Liver (tissue), 9 donors: ENCODE data around the gene PFAS. TPM values are rescaled to one million over a fixed set of nuclear protein-coding genes. Genes with fewer than 3 reads are reported as not detected.

ENCODE experiments used
- DNase-seq: peaks from one replicate; pipeline ENCODE4 v3.0.0-alpha.2; 2017; ENCODE audit warnings: low spot score
- H3K27ac ChIP-seq, 2 donors: one replicate each; pipeline ENCODE4 v1.7.0; 2013; ENCODE audit warnings: inconsistent platforms in 2 of 2, low read length in 2 of 2, control low read depth in 1 of 2, low read depth in 1 of 2, mild to moderate bottlenecking in 1 of 2
- H3K27me3 ChIP-seq, 4 donors: one replicate each; pipeline versions ENCODE4 v1.6.1 to v1.7.0; 2013; ENCODE audit warnings: low read length in 3 of 4, inconsistent platforms in 1 of 4, mild to moderate bottlenecking in 1 of 4, moderate library complexity in 1 of 4; ENCODE audit not compliant: control insufficient read depth in 4 of 4, insufficient read depth in 4 of 4
- H3K36me3 ChIP-seq, 4 donors: one replicate each; pipeline versions ENCODE4 v1.6.1 to v1.7.0; 2013; ENCODE audit warnings: low read length in 3 of 4, mild to moderate bottlenecking in 3 of 4, low read depth in 1 of 4, moderate library complexity in 1 of 4; ENCODE audit not compliant: control insufficient read depth in 4 of 4, insufficient read depth in 3 of 4
- H3K4me1 ChIP-seq, 4 donors: one replicate each; pipeline versions ENCODE4 v1.6.1 to v1.7.0; 2013; ENCODE audit warnings: low read length in 3 of 4, mild to moderate bottlenecking in 3 of 4, moderate library complexity in 1 of 4; ENCODE audit not compliant: control insufficient read depth in 4 of 4, insufficient read depth in 4 of 4
- H3K4me3 ChIP-seq, 3 donors: one replicate each; pipeline versions ENCODE4 v1.6.1 to v1.7.0; 2013; ENCODE audit warnings: low read length in 3 of 3, control low read depth in 1 of 3, low read depth in 1 of 3, mild to moderate bottlenecking in 1 of 3
- H3K9ac ChIP-seq, 2 donors: one replicate each; pipeline ENCODE4 v1.7.0; 2013; ENCODE audit warnings: low read length in 2 of 2, mild to moderate bottlenecking in 2 of 2, moderate library complexity in 2 of 2, control low read depth in 1 of 2, low read depth in 1 of 2
- H3K9me3 ChIP-seq, 4 donors: one replicate each; pipeline versions ENCODE4 v1.6.1 to v1.7.0; 2013; ENCODE audit warnings: low read length in 3 of 4; ENCODE audit not compliant: control insufficient read depth in 4 of 4
- CTCF ChIP-seq: fragments of 150-350 bp; IDR thresholded peaks from 2 replicates; pipeline ENCODE4 v1.5.1; 2017; ENCODE audit warnings: improper control_type of control experiment, low read depth, low read length; ENCODE audit not compliant: missing input control
- HNF4G ChIP-seq: IDR thresholded peaks from 2 replicates; pipeline ENCODE4 v1.6.1; 2016; ENCODE audit warnings: antibody characterized with exemption
- MAX ChIP-seq: IDR thresholded peaks from 2 replicates; pipeline ENCODE4 v1.6.1; 2016; ENCODE audit warnings: antibody characterized with exemption
- RAD21 ChIP-seq, 2 donors: IDR thresholded peaks; 2 replicates each; pipeline ENCODE4 v1.6.1; 2016; ENCODE audit warnings: antibody characterized with exemption in 2 of 2, mild to moderate bottlenecking in 2 of 2
- REST ChIP-seq: IDR thresholded peaks from 2 replicates; pipeline ENCODE4 v1.6.1; 2016; ENCODE audit warnings: antibody characterized with exemption, mild to moderate bottlenecking
- RXRA ChIP-seq, 2 donors: IDR thresholded peaks; 2 replicates each; pipeline ENCODE4 v1.6.1; 2017 to 2018; ENCODE audit warnings: antibody characterized with exemption in 2 of 2, mild to moderate bottlenecking in 1 of 2
- TAF1 ChIP-seq: conservative IDR thresholded peaks from 2 replicates; pipeline ENCODE4 v1.6.1; 2016; ENCODE audit warnings: antibody characterized with exemption, mild to moderate bottlenecking
- ZBTB33 ChIP-seq: IDR thresholded peaks from 2 replicates; pipeline ENCODE4 v1.6.1; 2016; ENCODE audit warnings: antibody characterized with exemption
- WGBS: extraction: QIAGEN DNeasy Blood & Tissue Kit; methylation state at CpG from one replicate; pipeline ENCODE4 v1.1.7; 2013; 5-methylcytosine and 5-hydroxymethylcytosine counted together
- polyA plus RNA-seq, 2 donors: library from polyadenylated mRNA; stranded (reverse) in 1 of 2; unstranded in 1 of 2; fragments of 200-250 nt in 1 of 2; fragments of >200 nt in 1 of 2; fragmentation: Nextera tagmentation in 1 of 2; extraction: Ambion mirVana in 1 of 2; gene quantifications; one replicate each; pipeline versions ENCODE4 v1.2.1 to v1.2.3, GENCODE V29; 2013 to 2015
- total RNA-seq, 2 donors: library from RNA; depleted of rRNA; stranded (reverse); fragments of >200 nt; gene quantifications; one replicate each; pipeline ENCODE4 v1.2.3, GENCODE V29; 2014
- donor health status: healthy.
- donor health status: healthy.
- donor health status: healthy.
- donor health status: healthy.
- donor health status: healthy.

PFAS gene
- total and polyA plus RNA-seq, 4 donors, result 6.0 to 18.5 (median 10.8) TPM

- Histone ChIP-seq H3K4me1 (peaks cover 0 to 8% (median 3%) of the 10 kb centered on the region in 4 donors), H3K36me3 (peaks cover 2 to 10% (median 8%) of the 10 kb centered on the region in 4 donors), H3K4me3 (no peak overlapping the region), H3K9ac (no peak overlapping the region), H3K27ac (no peak overlapping the region), H3K27me3 (no peaks in the 10 kb centered on the region), H3K9me3 (no peaks in the 10 kb centered on the region)
- WGBS, result 96% methylated on average over 5 of the region's 5 CpGs
- no peak for DNase-seq
- TF ChIP-seq ZBTB33, result no peak
- peak in 1 of 2 donors; percentile 12 for TF ChIP-seq RXRA (IDR thresholded peaks at IDR 0.05)
Measured at GRCh38 chr17:8243827-8244226, 5.3 kb upstream of the PFAS start.

- H3K27me3 ChIP-seq, result no peaks in the 10 kb centered on the region
- peaks cover 0 to 15% (median 7%) of the 10 kb centered on the region in 4 donors for H3K4me1 ChIP-seq
- TF ChIP-seq TAF1, result no peak
- no peak for TF ChIP-seq ZBTB33
- TF ChIP-seq CTCF, result no peak
- TF ChIP-seq REST, result no peak
- no peak for TF ChIP-seq RAD21 (IDR thresholded peaks at IDR 0.05)
- TF ChIP-seq HNF4G, result no peak
- TF ChIP-seq MAX, result no peak
- WGBS, result 97% methylated on average over 8 of the region's 8 CpGs
- no peaks in the 10 kb centered on the region for H3K9me3 ChIP-seq
- H3K4me3 ChIP-seq, result no peak overlapping the region
- DNase-seq, result no peak
- H3K36me3 ChIP-seq, result peaks cover 2 to 6% (median 5%) of the 10 kb centered on the region in 4 donors
- no peak overlapping the region for H3K9ac ChIP-seq
- no peak overlapping the region for H3K27ac ChIP-seq
Measured at GRCh38 chr17:8244768-8245167, 4.3 kb upstream of the PFAS start.
